AG09309 (cell line): ENCODE results near the gene ADD3.

Experiments
- DNase-seq: peaks from one replicate; pipeline ENCODE4 v3.0.0-alpha.2; 2010; ENCODE audit warnings: low read depth
- H3K4me3 ChIP-seq: 2 replicates; pipeline ENCODE4 v1.5.1; 2011; ENCODE audit warnings: mild to moderate bottlenecking, low read depth, low read length, moderate library complexity; ENCODE audit not compliant: control insufficient read depth
- CTCF ChIP-seq: IDR thresholded peaks from 2 replicates; pipeline ENCODE4 v1.5.1; 2011; ENCODE audit warnings: mild to moderate bottlenecking, low read depth, low read length, inconsistent platforms; ENCODE audit not compliant: insufficient read depth, control insufficient read depth; ENCODE audit errors: missing control alignments

ADD3 gene

GRCh38 chr10:110142965-110143364 is 135.2 kb downstream of the ADD3 start:
- no peak for DNase-seq
- TF ChIP-seq CTCF = no peak
- H3K4me3 ChIP-seq = no peak overlapping the region

- no peak for TF ChIP-seq CTCF
- no peak overlapping the region for H3K4me3 ChIP-seq
- DNase-seq = no peak
Measured at GRCh38 chr10:110144507-110144906, 136.7 kb downstream of the ADD3 start.

GRCh38 chr10:110147961-110148360 is 140.2 kb downstream of the ADD3 start:
- H3K4me3 ChIP-seq = no peak overlapping the region
- DNase-seq = no peak
- no peak for TF ChIP-seq CTCF

- TF ChIP-seq CTCF = no peak
- no peak for DNase-seq
- H3K4me3 ChIP-seq = no peak overlapping the region
Measured at GRCh38 chr10:110149259-110149658, 141.5 kb downstream of the ADD3 start.

GRCh38 chr10:110150046-110150445 is 142.3 kb downstream of the ADD3 start:
- no peak overlapping the region for H3K4me3 ChIP-seq
- no peak for TF ChIP-seq CTCF
- DNase-seq = no peak

GRCh38 chr10:110150981-110151380 is 143.2 kb downstream of the ADD3 start:
- no peak overlapping the region for H3K4me3 ChIP-seq
- no peak for DNase-seq
- no peak for TF ChIP-seq CTCF

- no peak overlapping the region for H3K4me3 ChIP-seq
- no peak for DNase-seq
- no peak for TF ChIP-seq CTCF
Measured at GRCh38 chr10:110151467-110151866, 143.7 kb downstream of the ADD3 start.
